Ovary (tissue), 3 donors: ENCODE results near the gene SMIM5.

Experiments used
- CTCF ChIP-seq, 3 donors: fragments of 450-650 bp in 2 of 3; fragments of 200-600 bp in 1 of 3; IDR thresholded peaks; one replicate each; pipeline versions ENCODE4 v1.5.1 to v1.8.0; 2016 to 2022; ENCODE audit warnings: antibody characterized with exemption in 3 of 3, mild to moderate bottlenecking in 1 of 3
- EP300 ChIP-seq: sonication (generic); formaldehyde crosslinking; IDR thresholded peaks from one replicate; pipeline ENCODE4 v1.6.1; 2017; ENCODE audit warnings: antibody characterized with exemption
- donor health status: DM: no; HTN: no; CAD: no.

GRCh38 chr17:75640556-75641119, 7.4 kb downstream of the SMIM5 start:
- TF ChIP-seq CTCF (IDR thresholded peaks at IDR 0.05) (no peak), EP300 (no peak)
